Gastrocnemius medialis (tissue), 4 donors: ENCODE measurements around the gene ADAT2.

Experiments
- CTCF ChIP-seq, 5 experiments: fragments of 450-650 bp in 3 of 5; fragments of 200-600 bp in 2 of 5; sonication (generic) in 2 of 5; IDR thresholded peaks in 4 of 5; conservative IDR thresholded peaks in 1 of 5; 1 replicate in 4 of 5; 2 replicates in 1 of 5; pipeline ENCODE4 v1.5.1; 2016 to 2019; ENCODE audit warnings: antibody characterized with exemption in 5 of 5, mild to moderate bottlenecking in 3 of 5, moderate library complexity in 3 of 5
- POLR2A ChIP-seq, 2 donors: fragments of 450-650 bp; IDR thresholded peaks; one replicate each; pipeline ENCODE4 v1.6.1; 2017; ENCODE audit warnings: antibody characterized with exemption in 2 of 2, mild to moderate bottlenecking in 2 of 2, moderate library complexity in 2 of 2

- TF ChIP-seq CTCF (IDR thresholded peaks at IDR 0.05 in 4 of 5, conservative IDR thresholded peaks at IDR 0.05 in 1 of 5): no peak
- no peak for TF ChIP-seq POLR2A (IDR thresholded peaks at IDR 0.05)
Observed at GRCh38 chr6:143441680-143442545, 8.6 kb downstream of the ADAT2 start.
